Endothelial cell (in vitro differentiated cells): Measurements from ENCODE around the gene GPHN. TPM values are rescaled to one million over a fixed set of nuclear protein-coding genes. Genes with fewer than 3 reads are reported as not detected.
"Not testable (repeated sequence)": the region's sequence is repeated elsewhere in the genome, so short reads cannot be mapped to it uniquely, and the experiment has no call there.

Experiments
- DNase-seq: peaks from one replicate; pipeline ENCODE4 v3.0.0; 2021; ENCODE audit warnings: low spot score
- H3K27ac Mint-ChIP-seq: one replicate; pipeline ENCODE4 v1.8.0; 2021; ENCODE audit warnings: mixed read lengths, inconsistent platforms; ENCODE audit not compliant: unreplicated experiment
- H3K27me3 Mint-ChIP-seq: one replicate; pipeline ENCODE4 v1.8.0; 2021; ENCODE audit warnings: mild to moderate bottlenecking, moderate library complexity, mixed read lengths, inconsistent platforms; ENCODE audit not compliant: unreplicated experiment
- H3K36me3 Mint-ChIP-seq: one replicate; pipeline ENCODE4 v1.8.0; 2021; ENCODE audit warnings: mild to moderate bottlenecking, low read depth, mixed read lengths, inconsistent platforms; ENCODE audit not compliant: unreplicated experiment
- H3K4me1 Mint-ChIP-seq: one replicate; pipeline ENCODE4 v1.8.0; 2021; ENCODE audit warnings: mild to moderate bottlenecking, mixed read lengths, inconsistent platforms; ENCODE audit not compliant: unreplicated experiment
- H3K4me3 Mint-ChIP-seq: one replicate; pipeline ENCODE4 v1.8.0; 2021; ENCODE audit warnings: mild to moderate bottlenecking, mixed read lengths, inconsistent platforms; ENCODE audit not compliant: unreplicated experiment
- H3K9me3 Mint-ChIP-seq: one replicate; pipeline ENCODE4 v1.8.0; 2021; ENCODE audit warnings: mixed read lengths, inconsistent platforms; ENCODE audit not compliant: unreplicated experiment
- total RNA-seq: library from RNA; stranded (reverse); fragmentation: NEBNext Ultra II Directional; extraction: Animal tissue kit (Norgen Biotek cat#: 25700); gene quantifications from one replicate; pipeline ENCODE4 v1.2.1, GENCODE V29; 2021; ENCODE audit not compliant: unreplicated experiment
- TF ChIP-seq, protein P1 (sequence below): fragments of 200-600 bp; sonication (generic); IDR thresholded peaks from one replicate; pipeline ENCODE4 v1.5.0; 2021; ENCODE audit warnings: antibody characterized with exemption; ENCODE audit not compliant: unreplicated experiment

The GPHN gene
- total RNA-seq, 1 donor from 2014 or later, result 30.0 TPM

DNA sequence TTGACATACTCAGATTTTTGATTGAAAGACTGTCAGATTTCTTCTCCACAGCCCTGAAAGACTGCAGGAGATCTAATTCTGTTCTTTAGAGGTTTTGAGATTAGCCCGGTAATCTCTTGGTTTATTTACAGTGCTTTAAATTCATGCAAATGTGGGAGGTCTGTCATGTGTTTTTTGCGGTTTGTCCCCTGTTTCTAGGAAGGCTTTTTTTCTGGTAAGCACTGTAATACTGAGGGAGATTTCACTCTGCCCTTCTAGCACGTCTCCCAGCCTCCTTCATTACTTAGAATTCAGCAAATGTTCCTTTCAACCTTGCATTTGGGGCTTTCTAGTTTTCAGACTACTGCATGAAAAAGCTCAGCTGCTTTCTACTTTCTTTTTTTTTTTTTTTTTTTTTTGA is 31.1 kb downstream of the GPHN start:
- no peak overlapping the region for H3K27ac Mint-ChIP-seq

DNA sequence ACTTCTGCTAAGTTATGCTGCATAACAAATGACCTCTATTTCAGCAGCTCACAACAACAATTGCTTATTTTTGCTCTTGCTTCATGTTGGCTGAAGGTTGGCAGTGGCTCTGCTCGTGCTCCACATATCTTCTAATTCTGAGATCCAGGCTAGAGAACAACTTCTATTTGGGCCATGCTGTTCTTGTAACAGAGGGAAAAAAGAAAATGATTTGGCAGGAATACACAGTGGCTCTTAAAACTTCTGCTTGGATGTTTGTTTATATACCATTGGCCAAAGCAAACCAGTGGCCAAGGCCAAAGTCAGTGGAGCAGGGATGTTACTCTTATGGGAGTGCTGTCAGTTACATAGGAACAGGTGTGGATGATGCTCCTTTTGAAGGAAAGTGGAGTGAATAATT is 32.1 kb downstream of the GPHN start:
- peaks cover 2% of the 10 kb centered on the region for H3K27me3 Mint-ChIP-seq

More for the DNA sequence above, 31.1 kb downstream of the GPHN start:
- no peaks in the 10 kb centered on the region for H3K4me1 Mint-ChIP-seq
- H3K27me3 Mint-ChIP-seq, result peaks cover 2% of the 10 kb centered on the region
- DNase-seq, result no peak
- H3K36me3 Mint-ChIP-seq, result no peaks in the 10 kb centered on the region
- H3K9me3 Mint-ChIP-seq, result no peaks in the 10 kb centered on the region
- no peak overlapping the region for H3K4me3 Mint-ChIP-seq
- TF ChIP-seq, protein P1, sequence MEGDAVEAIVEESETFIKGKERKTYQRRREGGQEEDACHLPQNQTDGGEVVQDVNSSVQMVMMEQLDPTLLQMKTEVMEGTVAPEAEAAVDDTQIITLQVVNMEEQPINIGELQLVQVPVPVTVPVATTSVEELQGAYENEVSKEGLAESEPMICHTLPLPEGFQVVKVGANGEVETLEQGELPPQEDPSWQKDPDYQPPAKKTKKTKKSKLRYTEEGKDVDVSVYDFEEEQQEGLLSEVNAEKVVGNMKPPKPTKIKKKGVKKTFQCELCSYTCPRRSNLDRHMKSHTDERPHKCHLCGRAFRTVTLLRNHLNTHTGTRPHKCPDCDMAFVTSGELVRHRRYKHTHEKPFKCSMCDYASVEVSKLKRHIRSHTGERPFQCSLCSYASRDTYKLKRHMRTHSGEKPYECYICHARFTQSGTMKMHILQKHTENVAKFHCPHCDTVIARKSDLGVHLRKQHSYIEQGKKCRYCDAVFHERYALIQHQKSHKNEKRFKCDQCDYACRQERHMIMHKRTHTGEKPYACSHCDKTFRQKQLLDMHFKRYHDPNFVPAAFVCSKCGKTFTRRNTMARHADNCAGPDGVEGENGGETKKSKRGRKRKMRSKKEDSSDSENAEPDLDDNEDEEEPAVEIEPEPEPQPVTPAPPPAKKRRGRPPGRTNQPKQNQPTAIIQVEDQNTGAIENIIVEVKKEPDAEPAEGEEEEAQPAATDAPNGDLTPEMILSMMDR, result no peak

DNA sequence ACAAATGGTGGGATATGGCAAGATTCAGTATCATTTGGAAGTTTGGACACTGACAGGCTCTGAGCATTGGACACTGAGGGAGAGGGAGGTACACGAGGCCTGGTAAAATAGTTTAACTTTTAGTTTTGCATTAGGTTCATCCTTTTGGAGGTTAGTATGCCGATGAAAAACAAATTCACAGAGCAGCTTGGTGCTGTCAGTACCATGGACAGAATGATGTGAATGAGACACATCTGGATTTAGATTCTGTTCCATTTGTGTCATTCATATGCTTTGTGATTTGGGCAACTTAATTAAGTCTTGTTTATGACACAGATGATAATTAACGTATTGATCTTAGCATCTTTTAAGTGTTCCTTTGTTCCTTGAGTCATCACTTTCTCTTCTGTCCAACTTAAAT is 33.7 kb downstream of the GPHN start:
- no peak for DNase-seq
- H3K4me3 Mint-ChIP-seq, result no peak overlapping the region
- H3K27ac Mint-ChIP-seq, result no peak overlapping the region
- H3K36me3 Mint-ChIP-seq, result peaks cover under 1% of the 10 kb centered on the region
- TF ChIP-seq, protein P1, result no peak
- H3K4me1 Mint-ChIP-seq, result no peaks in the 10 kb centered on the region
- peaks cover 2% of the 10 kb centered on the region for H3K27me3 Mint-ChIP-seq
- peaks cover 2% of the 10 kb centered on the region for H3K9me3 Mint-ChIP-seq

More for the DNA sequence above, 32.1 kb downstream of the GPHN start:
- Mint-ChIP-seq H3K4me3 (no peak overlapping the region), H3K4me1 (no peaks in the 10 kb centered on the region), H3K27ac (no peak overlapping the region), H3K36me3 (no peaks in the 10 kb centered on the region), H3K9me3 (no peaks in the 10 kb centered on the region)
- TF ChIP-seq, protein P1, result no peak
- no peak for DNase-seq

DNA sequence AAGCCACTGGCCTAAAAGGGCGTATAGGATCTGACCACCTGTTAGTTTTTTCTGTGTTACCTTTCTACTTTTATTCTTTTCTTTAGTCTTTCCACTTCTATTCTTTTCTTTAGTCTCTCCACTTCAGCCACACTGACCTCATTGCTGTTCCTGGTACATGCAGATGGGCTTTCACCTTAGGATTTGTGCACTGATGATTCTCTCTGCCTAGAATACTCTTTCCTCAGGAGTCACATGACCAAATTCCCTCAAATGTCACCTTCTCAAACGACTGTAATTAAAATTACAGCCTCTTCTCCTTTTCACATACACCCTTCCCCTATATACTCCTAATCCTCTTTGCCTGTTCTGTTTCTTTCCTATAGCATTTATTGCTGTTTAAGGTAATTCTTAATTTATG is 36.0 kb downstream of the GPHN start:
- peaks cover 8% of the 10 kb centered on the region for H3K9me3 Mint-ChIP-seq
- H3K27me3 Mint-ChIP-seq, result peaks cover 4% of the 10 kb centered on the region
- no peak overlapping the region for H3K27ac Mint-ChIP-seq
- peaks cover 7% of the 10 kb centered on the region for H3K36me3 Mint-ChIP-seq
- TF ChIP-seq, protein P1, result no peak
- DNase-seq, result no peak
- no peaks in the 10 kb centered on the region for H3K4me1 Mint-ChIP-seq
- no peak overlapping the region for H3K4me3 Mint-ChIP-seq

DNA sequence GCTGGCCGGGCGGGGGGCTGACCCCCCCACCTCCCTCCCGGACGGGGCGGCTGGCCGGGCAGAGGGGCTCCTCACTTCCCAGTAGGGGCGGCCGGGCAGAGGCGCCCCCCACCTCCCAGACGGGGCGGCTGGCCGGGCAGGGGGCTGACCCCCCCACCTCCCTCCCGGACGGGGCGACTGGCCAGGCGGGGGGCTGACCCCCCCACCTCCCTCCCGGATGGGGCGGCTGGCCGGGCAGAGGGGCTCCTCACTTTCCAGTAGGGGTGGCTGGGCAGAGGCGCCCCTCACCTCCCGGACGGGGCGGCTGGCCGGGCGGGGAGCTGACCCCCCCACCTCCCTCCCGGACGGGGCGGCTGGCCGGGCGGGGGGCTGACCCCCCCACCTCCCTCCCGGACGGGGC is 37.2 kb downstream of the GPHN start:
- H3K36me3 Mint-ChIP-seq, DNase-seq, H3K27ac Mint-ChIP-seq, H3K27me3 Mint-ChIP-seq, H3K9me3 Mint-ChIP-seq, H3K4me3 Mint-ChIP-seq, H3K4me1 Mint-ChIP-seq: not testable (repeated sequence)

DNA sequence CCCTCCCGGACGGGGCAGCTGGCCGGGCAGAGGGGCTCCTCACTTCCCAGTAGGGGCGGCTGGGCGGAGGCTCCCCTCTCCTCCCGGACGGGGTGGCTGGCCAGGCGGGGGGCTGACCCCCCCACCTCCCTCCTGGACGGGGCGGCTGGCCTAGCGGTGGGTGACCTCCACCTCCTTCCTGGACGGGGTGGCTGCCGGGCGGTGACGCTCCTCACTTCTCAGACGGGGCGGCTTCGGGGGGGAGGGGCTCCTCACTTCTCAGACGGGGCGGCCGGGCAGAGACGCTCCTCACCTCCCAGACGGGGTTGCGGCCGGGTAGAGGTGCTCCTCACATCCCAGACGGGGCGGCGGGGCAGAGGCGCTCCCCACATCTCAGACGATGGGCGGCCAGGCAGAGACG is 37.8 kb downstream of the GPHN start:
- H3K4me3 Mint-ChIP-seq, H3K36me3 Mint-ChIP-seq, DNase-seq, H3K27me3 Mint-ChIP-seq, H3K27ac Mint-ChIP-seq, H3K4me1 Mint-ChIP-seq, H3K9me3 Mint-ChIP-seq: not testable (repeated sequence)
